UCSD-AML1 (cell line): ENCODE measurements around the gene VEPH1.

ENCODE experiments used
- DNase-seq: peaks from one replicate; lab custom pipeline; 2025; ENCODE audit not compliant: unreplicated experiment; lab: John Stamatoyannopoulos, UW

VEPH1 gene

DNA sequence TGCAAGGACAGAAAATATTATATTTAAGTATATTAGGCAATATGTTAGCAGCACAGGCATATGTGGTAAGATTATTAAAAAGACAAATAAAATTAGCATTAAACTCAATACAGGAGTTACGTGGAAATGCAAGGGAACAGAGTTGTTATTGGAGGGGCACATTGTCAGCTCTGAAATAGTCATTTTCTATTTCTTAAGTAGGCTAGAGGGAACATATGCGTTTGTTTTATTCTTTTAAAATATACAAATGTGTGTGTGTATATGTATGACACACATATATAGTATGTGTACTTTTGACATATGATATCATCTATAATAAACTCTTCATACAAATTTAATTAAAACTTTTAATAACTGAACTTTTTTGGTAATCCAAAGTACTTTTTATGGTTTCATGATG is 22.8 kb upstream of the VEPH1 start:
- no peak for DNase-seq

DNA sequence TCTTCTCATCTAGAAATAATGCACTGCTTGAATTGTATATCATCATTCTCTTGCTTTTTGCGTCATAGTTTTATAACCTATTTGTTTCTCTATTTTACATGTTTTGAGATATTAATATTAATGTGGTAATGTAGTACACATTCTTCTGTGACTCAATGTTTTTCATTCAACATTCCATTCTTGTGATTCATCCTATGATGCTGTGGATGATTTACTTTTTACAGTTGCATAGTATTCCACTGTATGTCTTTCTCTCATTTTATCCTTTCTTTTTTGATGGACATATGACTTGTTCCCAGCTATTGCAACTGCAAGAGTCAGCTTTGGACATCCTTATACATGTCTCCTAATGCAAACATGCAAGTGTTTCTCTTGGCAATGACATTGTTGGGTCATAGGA is 20.6 kb upstream of the VEPH1 start:
- no peak for DNase-seq

DNA sequence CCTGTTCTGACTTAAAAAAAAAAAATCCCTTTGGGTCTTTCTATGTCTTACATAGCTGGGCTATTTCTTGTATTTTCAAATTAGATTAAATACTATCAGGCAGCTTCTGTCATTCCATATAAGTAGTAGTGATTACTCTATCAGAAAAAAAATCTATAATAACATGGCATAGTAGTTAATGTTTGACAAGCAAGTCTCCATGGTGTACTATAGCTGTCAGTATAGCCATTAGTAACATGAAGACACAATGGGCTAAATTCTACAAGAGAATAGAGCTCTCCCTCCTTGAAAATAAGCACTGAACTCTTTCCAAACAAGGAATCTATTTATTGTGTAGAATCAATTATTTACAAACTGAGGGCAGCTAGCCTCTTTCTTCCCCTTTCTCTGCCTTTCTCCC is 19.4 kb upstream of the VEPH1 start:
- DNase-seq = no peak

- DNase-seq = no peak
These were observed 17.4 kb upstream of the VEPH1 start for GRCh38 chr3:157520485-157521150.

- no peak for DNase-seq
These were observed 15.7 kb upstream of the VEPH1 start for GRCh38 chr3:157518881-157519280.

- no peak for DNase-seq
These were observed 13.7 kb upstream of the VEPH1 start for GRCh38 chr3:157516928-157517327.

DNA sequence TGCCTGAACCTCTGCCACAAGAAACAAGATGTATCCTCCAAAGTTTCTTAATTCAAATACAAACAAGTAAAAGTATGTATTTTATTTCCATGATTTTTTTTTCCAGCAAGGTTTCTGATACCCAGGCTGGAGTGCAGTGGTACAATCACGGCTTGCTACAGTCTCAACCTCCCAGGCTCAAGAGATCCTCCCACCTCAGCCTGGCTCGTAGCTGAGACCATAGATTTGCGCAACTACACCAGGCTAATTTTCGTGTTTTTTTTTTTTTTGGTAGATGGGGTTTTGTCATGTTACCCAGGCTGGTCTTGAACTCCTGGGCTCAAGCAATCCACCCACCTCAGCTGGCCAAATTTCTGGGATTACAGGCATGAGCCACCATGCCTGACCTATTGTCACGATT is 12.2 kb upstream of the VEPH1 start:
- no peak for DNase-seq

DNA sequence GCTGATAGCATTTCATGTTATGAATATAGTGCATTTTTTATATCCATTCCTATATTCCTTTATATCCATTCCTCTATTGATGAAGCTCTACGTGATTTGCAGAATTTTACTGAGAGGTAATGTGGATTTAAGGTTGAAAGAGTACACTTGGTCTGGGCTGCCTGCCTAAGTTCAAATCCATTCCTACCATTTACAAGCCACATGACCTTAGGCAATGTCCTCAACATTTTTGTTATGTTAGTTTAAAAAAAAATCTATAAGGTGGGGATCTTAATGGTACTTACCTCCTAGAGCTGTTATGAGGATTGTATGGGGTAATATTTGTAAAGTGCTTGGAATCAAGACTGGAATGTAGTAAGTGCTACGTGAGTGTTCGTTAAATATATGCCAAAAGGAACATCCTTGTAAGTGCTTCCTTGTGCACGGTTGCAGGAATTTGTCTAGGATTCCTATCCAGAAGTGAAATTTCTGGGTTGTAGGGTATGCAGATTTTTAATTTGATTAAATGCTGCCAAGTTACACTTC is 11.2 kb upstream of the VEPH1 start:
- no peak for DNase-seq

DNA sequence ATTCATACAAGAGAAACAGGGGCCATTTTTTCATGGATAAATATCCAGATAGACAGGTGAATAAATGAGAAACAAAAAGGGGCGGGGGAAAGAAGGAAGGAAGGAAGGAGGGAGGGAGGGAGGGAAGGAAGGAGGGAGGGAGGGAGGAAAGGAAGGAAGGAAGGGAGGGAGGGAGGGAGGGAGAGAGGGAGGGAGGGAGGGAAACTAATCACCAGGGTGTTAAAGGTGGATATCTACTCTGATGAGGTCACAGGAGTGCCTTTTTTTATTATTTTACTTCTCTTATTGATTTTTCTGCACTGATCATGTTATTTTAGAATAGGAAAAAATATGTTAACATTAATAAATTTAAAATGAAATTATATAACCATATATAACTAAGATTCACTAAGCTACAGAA is 10.4 kb upstream of the VEPH1 start:
- no peak for DNase-seq

GRCh38 chr3:157512534-157512933 is 9.3 kb upstream of the VEPH1 start:
- DNase-seq = no peak

DNA sequence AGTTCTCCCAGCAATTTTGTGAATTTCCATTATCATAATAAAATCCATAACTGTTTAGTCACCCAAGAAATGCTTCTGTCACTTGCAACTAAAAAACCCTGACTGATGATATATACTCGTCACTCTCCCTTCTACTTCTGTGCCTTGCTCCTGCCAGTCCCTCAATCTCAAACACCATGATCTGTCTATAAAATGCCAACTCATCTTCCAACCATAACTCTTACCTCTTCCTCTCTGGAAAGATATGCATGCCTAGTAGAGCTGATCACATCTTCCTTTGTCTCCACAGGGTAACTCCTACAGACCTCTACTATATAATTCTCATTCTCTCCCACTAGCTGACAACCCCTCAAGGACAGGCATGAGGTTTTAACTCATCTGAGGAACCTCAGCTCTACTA is 5.2 kb upstream of the VEPH1 start:
- no peak for DNase-seq

GRCh38 chr3:157501863-157502262 is 1.4 kb downstream of the VEPH1 start:
- no peak for DNase-seq

GRCh38 chr3:157500232-157500631 is 3.0 kb downstream of the VEPH1 start:
- no peak for DNase-seq

DNA sequence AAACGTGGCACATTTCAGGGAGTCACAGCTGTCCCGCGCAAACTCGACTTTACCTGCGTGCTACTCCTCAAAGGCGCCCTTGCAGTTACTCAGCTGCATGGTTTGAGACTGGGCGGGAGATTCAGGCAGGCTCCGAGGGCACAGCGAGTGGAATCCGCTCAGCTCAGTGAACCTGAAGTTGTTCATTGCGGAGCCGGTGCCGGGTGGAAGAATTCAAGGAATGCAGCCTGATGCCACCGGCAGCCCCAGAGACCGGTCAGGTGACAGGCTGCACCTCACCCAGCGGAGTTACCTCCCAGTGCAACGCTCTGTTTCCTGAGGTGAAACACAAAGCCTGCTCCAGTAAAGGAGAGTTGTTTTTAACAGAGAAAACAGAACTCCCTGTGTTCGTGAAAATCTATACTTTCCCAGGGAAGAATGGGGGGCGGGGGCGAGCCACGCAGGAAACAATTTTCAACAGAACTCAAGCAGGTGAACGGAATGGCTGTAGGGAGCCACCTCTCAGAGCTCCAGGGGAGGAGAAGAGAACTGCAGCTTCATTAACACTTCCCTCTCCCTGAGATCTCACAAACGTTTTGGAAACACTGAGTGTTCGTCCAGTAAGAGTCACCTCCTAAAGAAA is 3.8 kb downstream of the VEPH1 start:
- no peak for DNase-seq

- no peak for DNase-seq
These were observed 4.8 kb downstream of the VEPH1 start for GRCh38 chr3:157498371-157498770.

DNA sequence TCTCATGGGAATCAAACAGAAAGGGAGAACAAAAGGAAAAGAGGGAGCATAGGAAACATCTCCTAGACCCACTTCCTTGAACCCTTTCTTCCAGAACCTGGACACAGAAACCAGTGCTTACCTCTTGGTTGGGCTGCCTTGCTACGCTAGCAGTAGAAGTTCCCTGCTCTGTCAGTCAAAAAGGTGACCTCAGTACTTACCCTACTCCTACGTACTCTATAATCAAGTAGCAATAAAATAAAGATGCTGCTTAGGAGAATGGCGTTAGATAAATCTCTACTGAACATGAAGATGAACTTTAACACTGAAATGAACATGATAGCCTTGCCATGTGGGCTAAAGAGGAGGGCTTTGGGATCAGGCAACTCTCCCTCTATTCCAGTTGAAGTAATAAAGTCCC is 7.4 kb downstream of the VEPH1 start:
- DNase-seq = no peak

GRCh38 chr3:157494581-157495281 is 8.5 kb downstream of the VEPH1 start:
- no peak for DNase-seq

DNA sequence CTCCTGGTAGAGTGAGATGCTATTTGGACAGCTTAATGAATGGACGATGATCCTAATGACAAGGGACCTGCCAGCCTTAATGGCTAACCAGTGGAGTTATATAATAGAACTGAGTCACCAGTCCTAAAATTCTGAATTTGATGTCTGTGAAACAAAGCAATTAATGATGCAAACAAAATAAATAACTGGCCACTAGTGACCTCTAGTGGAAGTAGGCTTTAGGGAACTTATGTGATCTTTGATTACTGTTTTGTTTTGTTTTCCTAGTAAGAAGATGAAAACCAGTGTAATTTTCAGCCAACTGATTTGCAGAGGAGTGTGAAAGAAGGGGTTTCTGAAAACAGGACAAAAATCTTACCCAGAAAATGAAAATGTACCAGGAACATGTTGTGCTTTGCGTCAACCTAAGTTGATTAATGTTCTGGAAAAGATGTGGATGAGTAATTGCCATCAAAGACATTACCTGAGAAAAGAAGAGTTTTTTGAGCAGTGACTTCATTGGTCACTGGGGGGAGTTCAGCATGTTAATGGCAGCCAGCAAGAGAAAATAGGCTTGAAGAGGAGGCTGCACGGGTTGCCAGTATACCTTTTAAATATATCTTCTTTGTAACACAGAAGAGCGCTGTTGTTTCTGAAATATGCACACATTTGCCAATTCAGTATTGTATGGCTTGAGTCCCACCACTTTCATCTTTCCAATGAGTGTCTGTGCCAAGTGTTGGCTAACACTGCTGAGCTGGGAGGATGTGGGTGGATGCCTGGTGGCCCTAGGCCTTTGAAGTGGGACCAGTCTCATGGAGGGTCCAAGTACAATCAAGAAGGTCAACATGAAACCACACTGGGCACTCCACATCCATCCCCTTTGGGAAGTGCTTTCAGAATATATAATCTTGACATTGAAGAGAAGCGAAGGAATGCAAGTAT is 9.3 kb downstream of the VEPH1 start:
- no peak for DNase-seq

DNA sequence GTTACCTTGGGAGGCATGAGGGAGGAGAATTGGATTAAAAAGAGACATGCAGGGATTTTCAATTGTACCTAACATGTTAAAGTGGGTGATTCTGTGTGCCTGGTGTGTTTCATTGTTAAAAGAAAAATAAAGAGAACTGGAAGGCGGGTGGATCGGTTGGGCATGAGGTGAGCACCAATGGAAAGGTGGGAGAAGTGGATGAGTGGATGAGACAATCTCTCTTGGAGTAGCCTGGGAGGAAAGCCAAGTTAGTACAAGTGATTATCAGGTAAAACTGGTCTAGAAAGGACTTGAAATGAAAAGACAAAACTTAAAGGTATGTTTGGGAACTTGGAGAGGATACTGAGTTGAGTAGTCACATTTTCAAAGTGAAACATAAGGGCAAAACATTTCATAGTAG is 12.1 kb downstream of the VEPH1 start:
- DNase-seq = no peak

- no peak for DNase-seq
These were observed 15.1 kb downstream of the VEPH1 start for GRCh38 chr3:157488144-157488543.

- DNase-seq = no peak
These were observed 15.9 kb downstream of the VEPH1 start for GRCh38 chr3:157487339-157487738.
